GM12801 (cell line): ENCODE measurements around the gene GNAI2.

ENCODE experiments used
- TF ChIP-seq, protein P1 (sequence below): IDR thresholded peaks from one replicate; pipeline ENCODE4 v1.5.1; 2011; ENCODE audit warnings: control low read depth; ENCODE audit not compliant: insufficient read length; ENCODE audit errors: extremely low read depth

GNAI2 gene

GRCh38 chr3:50202353-50203112 lies 33.5 kb upstream of the GNAI2 start:
- TF ChIP-seq, protein P1, sequence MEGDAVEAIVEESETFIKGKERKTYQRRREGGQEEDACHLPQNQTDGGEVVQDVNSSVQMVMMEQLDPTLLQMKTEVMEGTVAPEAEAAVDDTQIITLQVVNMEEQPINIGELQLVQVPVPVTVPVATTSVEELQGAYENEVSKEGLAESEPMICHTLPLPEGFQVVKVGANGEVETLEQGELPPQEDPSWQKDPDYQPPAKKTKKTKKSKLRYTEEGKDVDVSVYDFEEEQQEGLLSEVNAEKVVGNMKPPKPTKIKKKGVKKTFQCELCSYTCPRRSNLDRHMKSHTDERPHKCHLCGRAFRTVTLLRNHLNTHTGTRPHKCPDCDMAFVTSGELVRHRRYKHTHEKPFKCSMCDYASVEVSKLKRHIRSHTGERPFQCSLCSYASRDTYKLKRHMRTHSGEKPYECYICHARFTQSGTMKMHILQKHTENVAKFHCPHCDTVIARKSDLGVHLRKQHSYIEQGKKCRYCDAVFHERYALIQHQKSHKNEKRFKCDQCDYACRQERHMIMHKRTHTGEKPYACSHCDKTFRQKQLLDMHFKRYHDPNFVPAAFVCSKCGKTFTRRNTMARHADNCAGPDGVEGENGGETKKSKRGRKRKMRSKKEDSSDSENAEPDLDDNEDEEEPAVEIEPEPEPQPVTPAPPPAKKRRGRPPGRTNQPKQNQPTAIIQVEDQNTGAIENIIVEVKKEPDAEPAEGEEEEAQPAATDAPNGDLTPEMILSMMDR: no peak

DNA sequence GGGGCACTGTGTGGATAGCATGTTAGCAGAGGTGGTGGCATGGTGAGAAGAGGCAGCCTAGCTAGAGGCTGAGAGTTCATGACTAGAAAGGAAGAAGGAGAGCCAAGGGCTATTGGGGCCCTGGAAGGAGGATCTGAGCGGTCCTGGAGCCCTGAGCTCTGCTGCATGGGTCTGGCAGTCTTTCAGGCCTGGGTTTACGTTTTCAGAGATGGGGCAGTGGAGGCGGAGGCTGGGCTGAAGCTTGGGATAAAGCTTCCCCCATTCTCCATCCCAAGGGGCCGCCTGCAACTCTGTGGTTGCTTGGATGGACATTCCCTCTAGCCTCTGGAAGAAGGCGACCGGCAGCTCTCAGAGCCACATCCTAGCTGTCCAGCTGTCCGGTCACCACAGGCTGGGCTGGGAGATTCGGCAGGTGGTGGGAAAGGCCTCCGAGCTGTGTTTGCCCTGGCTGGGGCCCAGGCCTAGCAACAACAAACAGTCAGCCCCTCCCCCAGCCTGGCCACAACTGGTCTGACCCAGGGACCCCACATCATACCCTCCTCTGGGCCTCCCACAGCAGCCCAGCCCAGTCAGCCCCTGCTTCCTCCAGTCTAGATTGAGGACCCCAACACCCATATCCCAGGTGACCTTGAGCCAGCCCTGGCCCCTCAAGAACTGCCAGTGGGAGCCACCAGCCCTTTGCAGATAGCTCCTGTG lies 32.7 kb upstream of the GNAI2 start:
- TF ChIP-seq, protein P1: no peak

DNA sequence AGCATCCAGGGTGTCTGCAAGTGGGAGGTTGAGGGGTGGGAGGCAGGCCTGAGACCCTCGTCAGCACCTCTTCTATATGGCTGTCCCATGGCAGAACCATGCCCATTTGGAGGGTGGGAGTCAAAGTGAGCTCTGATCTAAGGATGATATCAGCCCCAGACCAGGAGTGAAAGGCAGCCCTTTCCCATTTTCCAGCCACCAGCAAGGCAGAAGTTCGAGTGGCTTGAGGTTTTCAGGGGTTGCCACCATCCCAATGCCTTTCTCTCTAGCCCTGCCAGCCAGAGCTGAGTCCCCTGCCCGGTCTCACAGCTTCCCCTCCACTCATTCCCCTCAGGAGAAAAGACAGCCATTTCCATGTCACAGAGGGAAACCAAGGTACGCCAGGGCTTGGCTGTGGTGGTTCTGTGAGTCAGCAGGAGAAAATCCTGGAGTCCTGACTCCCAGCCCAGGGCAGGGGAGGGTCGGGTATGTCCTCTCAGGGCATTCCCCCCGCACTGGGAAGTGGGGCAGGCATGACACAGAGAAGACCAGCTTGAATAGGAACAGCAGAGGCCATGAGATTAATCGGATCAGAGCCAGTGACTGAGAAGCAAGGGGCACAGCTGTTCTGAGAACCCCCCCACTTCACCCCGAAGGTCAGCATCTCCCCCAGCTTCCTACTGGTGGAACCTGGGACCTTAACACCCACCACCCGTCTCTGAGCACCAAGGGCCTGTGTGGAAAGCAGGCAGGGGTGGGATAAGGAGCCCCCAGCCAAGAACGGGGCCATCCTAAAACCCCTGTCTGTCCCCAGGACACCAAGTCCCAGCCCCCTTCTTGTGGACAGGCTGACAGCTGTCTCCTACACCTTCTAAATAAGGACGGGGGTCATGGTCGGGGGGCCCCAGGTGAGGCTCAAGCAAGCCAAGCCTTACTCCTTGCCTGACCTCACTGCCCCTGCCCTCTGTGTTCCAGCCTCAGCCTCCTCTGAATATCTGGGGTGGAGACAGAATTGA lies 31.9 kb upstream of the GNAI2 start:
- TF ChIP-seq, protein P1: no peak

DNA sequence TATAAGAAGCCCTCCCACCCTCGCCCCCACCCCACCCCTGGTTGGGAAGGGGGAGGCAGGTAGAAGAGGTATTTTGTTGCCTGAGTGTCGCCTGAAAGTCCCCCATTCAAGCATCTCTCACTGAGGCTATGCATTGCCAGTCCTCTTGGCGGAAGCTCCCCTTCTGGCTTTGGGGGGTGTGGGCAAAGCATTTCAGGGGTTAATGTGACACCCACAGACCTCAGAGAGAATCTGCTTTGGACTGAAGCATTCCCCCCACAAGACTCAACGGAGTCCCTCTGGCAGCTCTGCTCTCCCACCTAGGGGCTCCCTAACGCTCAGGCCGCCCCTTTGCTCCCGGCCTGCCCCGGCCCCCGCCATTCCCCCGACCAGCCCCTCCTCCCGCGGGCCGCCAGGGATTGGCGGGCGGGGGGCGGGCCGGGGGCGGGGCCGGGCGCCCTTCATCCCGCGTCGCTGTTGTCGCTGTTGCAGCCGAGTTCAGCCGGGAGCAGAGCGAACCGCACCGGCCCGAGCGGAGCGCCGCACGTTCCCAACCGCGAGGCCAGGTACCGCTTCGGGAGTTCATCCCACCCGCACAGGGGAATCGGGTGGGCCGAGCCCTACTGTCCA lies 31.1 kb upstream of the GNAI2 start, which contains the start of gene SLC38A3:
Gene SLC38A3 (plus strand): TSS at position 468 of the 609 bp plus-strand sequence. CDS start 8,929 bp downstream, outside the sequence.
- TF ChIP-seq, protein P1: no peak

- TF ChIP-seq, protein P1: no peak
Measured at GRCh38 chr3:50205413-50206276, 30.4 kb upstream of the GNAI2 start.

- TF ChIP-seq, protein P1: no peak
Measured at GRCh38 chr3:50207359-50208042, 28.5 kb upstream of the GNAI2 start.
